Ishikawa (cell line): ENCODE data around the gene LRRC8D.

Source experiments
- CEBPB ChIP-seq: IDR thresholded peaks from 2 replicates; pipeline ENCODE4 v1.6.1; 2012
- CREB1 ChIP-seq: IDR thresholded peaks from 2 replicates; pipeline ENCODE4 v1.6.1; 2012; ENCODE audit warnings: low read depth
- EGR1 ChIP-seq: IDR thresholded peaks from 2 replicates; pipeline ENCODE4 v1.6.1; 2012
- EP300 ChIP-seq: IDR thresholded peaks from 2 replicates; pipeline ENCODE4 v1.6.1; 2012; ENCODE audit warnings: borderline replicate concordance
- FOXM1 ChIP-seq: IDR thresholded peaks from 2 replicates; pipeline ENCODE4 v1.6.1; 2012; ENCODE audit warnings: low read depth, borderline replicate concordance
- MAX ChIP-seq: IDR thresholded peaks from 2 replicates; pipeline ENCODE4 v1.6.1; 2012
- NFIC ChIP-seq: IDR thresholded peaks from 2 replicates; pipeline ENCODE4 v1.6.1; 2012
- RAD21 ChIP-seq: IDR thresholded peaks from 2 replicates; pipeline ENCODE4 v1.6.1; 2012; ENCODE audit warnings: low read depth
- TAF1 ChIP-seq: IDR thresholded peaks from 2 replicates; pipeline ENCODE4 v1.6.1; 2012; ENCODE audit warnings: low read depth, mild to moderate bottlenecking
- TCF12 ChIP-seq: IDR thresholded peaks from 2 replicates; pipeline ENCODE4 v1.6.1; 2012; ENCODE audit warnings: low read depth
- TEAD4 ChIP-seq: IDR thresholded peaks from 2 replicates; pipeline ENCODE4 v1.6.1; 2012
- YY1 ChIP-seq: IDR thresholded peaks from 2 replicates; pipeline ENCODE4 v1.6.1; 2012; ENCODE audit warnings: low read depth
- ZBTB7A ChIP-seq: IDR thresholded peaks from 2 replicates; pipeline ENCODE4 v1.6.1; 2012; ENCODE audit warnings: low read depth
- TF ChIP-seq, protein P1 (sequence below): IDR thresholded peaks from 2 replicates; pipeline ENCODE4 v1.6.1; 2012; ENCODE audit warnings: low read depth, mild to moderate bottlenecking
- TF ChIP-seq, protein P2 (sequence below): IDR thresholded peaks from 2 replicates; pipeline ENCODE4 v1.6.1; 2012

Gene LRRC8D

GRCh38 chr1:89804642-89805237 lies 16.1 kb upstream of the LRRC8D start:
- TF ChIP-seq RAD21 (peak; percentile 99), MAX (no peak), EGR1 (no peak)

GRCh38 chr1:89806616-89807015 lies 14.2 kb upstream of the LRRC8D start:
- TF ChIP-seq ZBTB7A (no peak), TEAD4 (no peak), EP300 (no peak), EGR1 (no peak), FOXM1 (no peak), YY1 (no peak), NFIC (no peak), RAD21 (no peak), TAF1 (no peak), CREB1 (no peak), CEBPB (no peak)
- TF ChIP-seq, protein P1, sequence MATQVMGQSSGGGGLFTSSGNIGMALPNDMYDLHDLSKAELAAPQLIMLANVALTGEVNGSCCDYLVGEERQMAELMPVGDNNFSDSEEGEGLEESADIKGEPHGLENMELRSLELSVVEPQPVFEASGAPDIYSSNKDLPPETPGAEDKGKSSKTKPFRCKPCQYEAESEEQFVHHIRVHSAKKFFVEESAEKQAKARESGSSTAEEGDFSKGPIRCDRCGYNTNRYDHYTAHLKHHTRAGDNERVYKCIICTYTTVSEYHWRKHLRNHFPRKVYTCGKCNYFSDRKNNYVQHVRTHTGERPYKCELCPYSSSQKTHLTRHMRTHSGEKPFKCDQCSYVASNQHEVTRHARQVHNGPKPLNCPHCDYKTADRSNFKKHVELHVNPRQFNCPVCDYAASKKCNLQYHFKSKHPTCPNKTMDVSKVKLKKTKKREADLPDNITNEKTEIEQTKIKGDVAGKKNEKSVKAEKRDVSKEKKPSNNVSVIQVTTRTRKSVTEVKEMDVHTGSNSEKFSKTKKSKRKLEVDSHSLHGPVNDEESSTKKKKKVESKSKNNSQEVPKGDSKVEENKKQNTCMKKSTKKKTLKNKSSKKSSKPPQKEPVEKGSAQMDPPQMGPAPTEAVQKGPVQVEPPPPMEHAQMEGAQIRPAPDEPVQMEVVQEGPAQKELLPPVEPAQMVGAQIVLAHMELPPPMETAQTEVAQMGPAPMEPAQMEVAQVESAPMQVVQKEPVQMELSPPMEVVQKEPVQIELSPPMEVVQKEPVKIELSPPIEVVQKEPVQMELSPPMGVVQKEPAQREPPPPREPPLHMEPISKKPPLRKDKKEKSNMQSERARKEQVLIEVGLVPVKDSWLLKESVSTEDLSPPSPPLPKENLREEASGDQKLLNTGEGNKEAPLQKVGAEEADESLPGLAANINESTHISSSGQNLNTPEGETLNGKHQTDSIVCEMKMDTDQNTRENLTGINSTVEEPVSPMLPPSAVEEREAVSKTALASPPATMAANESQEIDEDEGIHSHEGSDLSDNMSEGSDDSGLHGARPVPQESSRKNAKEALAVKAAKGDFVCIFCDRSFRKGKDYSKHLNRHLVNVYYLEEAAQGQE = no peak
- TF ChIP-seq, protein P2, sequence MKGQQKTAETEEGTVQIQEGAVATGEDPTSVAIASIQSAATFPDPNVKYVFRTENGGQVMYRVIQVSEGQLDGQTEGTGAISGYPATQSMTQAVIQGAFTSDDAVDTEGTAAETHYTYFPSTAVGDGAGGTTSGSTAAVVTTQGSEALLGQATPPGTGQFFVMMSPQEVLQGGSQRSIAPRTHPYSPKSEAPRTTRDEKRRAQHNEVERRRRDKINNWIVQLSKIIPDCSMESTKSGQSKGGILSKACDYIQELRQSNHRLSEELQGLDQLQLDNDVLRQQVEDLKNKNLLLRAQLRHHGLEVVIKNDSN = no peak

GRCh38 chr1:89807503-89807902 lies 13.3 kb upstream of the LRRC8D start:
- no peak for TF ChIP-seq RAD21

DNA sequence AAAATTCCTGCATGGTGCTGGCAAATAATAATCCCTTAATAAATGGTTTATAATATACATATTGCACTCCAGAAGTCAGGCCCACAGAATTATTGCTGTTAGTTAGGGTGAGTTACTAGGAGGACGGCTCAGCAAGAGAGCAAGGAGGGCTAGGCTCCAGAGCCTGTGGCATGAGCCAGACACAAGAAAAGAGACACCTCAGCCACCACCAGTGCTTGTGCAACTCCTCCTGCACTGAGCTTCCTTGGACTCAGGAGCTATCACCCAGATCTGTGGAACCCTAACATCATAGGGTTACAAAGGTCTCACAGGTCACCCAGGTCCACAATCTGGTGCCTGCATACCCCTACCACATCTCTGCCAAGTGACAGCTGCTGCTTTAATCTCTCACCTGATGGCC lies 12.8 kb upstream of the LRRC8D start:
- TF ChIP-seq EGR1 = no peak

- TF ChIP-seq CREB1 = no peak
- TF ChIP-seq, protein P2 = no peak
- no peak for TF ChIP-seq TAF1
- peak; percentile 84 for TF ChIP-seq TCF12
- TF ChIP-seq TEAD4 = peak; percentile 86
- peak; percentile 61 for TF ChIP-seq CEBPB
- peak; percentile 80; the same call in 1 of the 2 replicates for TF ChIP-seq EP300
- TF ChIP-seq RAD21 = no peak
- no peak; the same call in 1 of the 2 replicates for TF ChIP-seq NFIC
- TF ChIP-seq YY1 = no peak
- peak; percentile 30; the same call in 1 of the 2 replicates for TF ChIP-seq EGR1
- peak; percentile 63; the same call in 1 of the 2 replicates for TF ChIP-seq MAX
- TF ChIP-seq ZBTB7A = no peak
- TF ChIP-seq, protein P1 = no peak
- TF ChIP-seq FOXM1 = peak; percentile 31; the same call in 1 of the 2 replicates
Measured at GRCh38 chr1:89808441-89809117, 12.3 kb upstream of the LRRC8D start.

DNA sequence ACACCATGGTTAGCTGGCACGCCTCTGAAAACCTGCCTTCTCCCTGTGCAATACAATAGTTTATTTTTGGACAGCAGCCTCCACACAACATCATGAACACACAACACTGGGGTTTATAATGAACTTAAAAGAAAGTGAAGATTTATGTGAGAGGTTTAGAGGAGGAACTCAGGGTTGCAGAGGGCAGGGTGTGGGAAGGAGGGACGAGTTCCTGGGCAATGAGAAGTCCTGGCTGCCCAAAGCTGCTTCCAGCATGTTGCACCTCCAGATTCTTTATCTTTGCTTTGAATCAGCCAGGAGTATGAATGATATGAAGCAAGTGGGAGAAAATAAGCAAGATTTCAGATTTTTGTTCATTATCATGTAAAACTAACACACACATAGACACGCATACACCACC lies 11.3 kb upstream of the LRRC8D start:
- TF ChIP-seq, protein P1 = 0 out of 2 replicates have a peak, but pooled peaks have one; percentile 33
- TF ChIP-seq NFIC (no peak), FOXM1 (no peak), TCF12 (no peak), RAD21 (no peak), CEBPB (no peak)
- TF ChIP-seq, protein P2 = no peak
